DMS153 treated with DMSO at 0.1 percent for 48 hours (cell line): Measurements from ENCODE around the gene CAMK2A.

Experiments
- DNase-seq: peaks from one replicate; lab custom pipeline; 2025; ENCODE audit not compliant: unreplicated experiment; lab: John Stamatoyannopoulos, UW

CAMK2A gene

GRCh38 chr5:150301901-150302300 is 12.3 kb upstream of the CAMK2A start:
- DNase-seq = no peak

GRCh38 chr5:150301170-150301505 is 11.6 kb upstream of the CAMK2A start:
- DNase-seq = no peak

GRCh38 chr5:150300496-150301169 is 11.1 kb upstream of the CAMK2A start:
- no peak for DNase-seq

- DNase-seq = no peak
Observed at GRCh38 chr5:150299571-150300327, 10.2 kb upstream of the CAMK2A start.

- no peak for DNase-seq
Observed at GRCh38 chr5:150298701-150299451, 9.3 kb upstream of the CAMK2A start.

GRCh38 chr5:150297934-150298595 is 8.5 kb upstream of the CAMK2A start:
- DNase-seq = no peak

- no peak for DNase-seq
Observed at GRCh38 chr5:150297236-150297890, 7.8 kb upstream of the CAMK2A start.

- no peak for DNase-seq
Observed at GRCh38 chr5:150296496-150296895, 6.9 kb upstream of the CAMK2A start.

- no peak for DNase-seq
Observed at GRCh38 chr5:150295741-150296486, 6.3 kb upstream of the CAMK2A start.

- no peak for DNase-seq
Observed at GRCh38 chr5:150295172-150295634, 5.6 kb upstream of the CAMK2A start.

GRCh38 chr5:150294551-150295071 is 5.0 kb upstream of the CAMK2A start:
- DNase-seq = no peak

- DNase-seq = no peak
Observed at GRCh38 chr5:150293091-150293941, 3.7 kb upstream of the CAMK2A start.

- no peak for DNase-seq
Observed at GRCh38 chr5:150291388-150292385, 2.1 kb upstream of the CAMK2A start.

- no peak for DNase-seq
Observed at GRCh38 chr5:150288791-150289190, 782 bp downstream of the CAMK2A start.

- no peak for DNase-seq
Observed at GRCh38 chr5:150288361-150288760, 1.2 kb downstream of the CAMK2A start.

GRCh38 chr5:150286820-150287219 is 2.8 kb downstream of the CAMK2A start:
- DNase-seq = no peak

- DNase-seq = no peak
Observed at GRCh38 chr5:150285114-150285513, 4.5 kb downstream of the CAMK2A start.

GRCh38 chr5:150284311-150284710 is 5.3 kb downstream of the CAMK2A start:
- DNase-seq = no peak
